OCI-LY1 (cell line): ENCODE results near the gene DUSP3.

Source experiments
- H2AFZ ChIP-seq: fragments of 200-600 bp; sonication (generic), shearing (Covaris generic); 2 replicates; pipeline ENCODE4 v1.6.0; 2014; ENCODE audit warnings: antibody characterized with exemption, mild to moderate bottlenecking, low read length
- H3F3A ChIP-seq: fragments of 200-600 bp; sonication (generic), shearing (Covaris generic); 2 replicates; pipeline ENCODE4 v1.6.0; 2014; ENCODE audit warnings: mild to moderate bottlenecking, antibody characterized with exemption, low read length, moderate library complexity; ENCODE audit not compliant: insufficient read depth
- H3K27ac ChIP-seq: fragments of 200-600 bp; sonication (generic); 2 replicates; pipeline ENCODE4 v1.5.1; 2014; ENCODE audit warnings: low read length, mixed run types, mild to moderate bottlenecking, low read depth; ENCODE audit not compliant: poor library complexity, severe bottlenecking
- H3K27me3 ChIP-seq: fragments of 200-600 bp; sonication (generic); 2 replicates; pipeline ENCODE4 v1.6.0; 2014; ENCODE audit warnings: antibody characterized with exemption, mild to moderate bottlenecking, low read length, moderate library complexity; ENCODE audit not compliant: insufficient read depth
- H3K36me3 ChIP-seq: fragments of 200-600 bp; sonication (generic); 2 replicates; pipeline ENCODE4 v1.6.1; 2014; ENCODE audit warnings: mild to moderate bottlenecking, antibody characterized with exemption, low read length, moderate library complexity, mixed read lengths; ENCODE audit not compliant: insufficient read depth
- H3K4me1 ChIP-seq: fragments of 200-600 bp; sonication (generic); 2 replicates; pipeline ENCODE4 v1.5.1; 2014; ENCODE audit warnings: mild to moderate bottlenecking, low read length, moderate library complexity; ENCODE audit not compliant: insufficient read depth, severe bottlenecking
- H3K4me2 ChIP-seq: fragments of 200-600 bp; sonication (generic), shearing (Covaris generic); 2 replicates; pipeline ENCODE4 v1.6.1; 2014; ENCODE audit warnings: low read length
- H3K4me3 ChIP-seq: fragments of 200-600 bp; sonication (generic); 2 replicates; pipeline ENCODE4 v1.5.1; 2014; ENCODE audit warnings: low read length, low read depth, mild to moderate bottlenecking, mixed read lengths; ENCODE audit not compliant: poor library complexity, severe bottlenecking
- H3K79me2 ChIP-seq: fragments of 200-600 bp; shearing (Covaris generic); 2 replicates; pipeline ENCODE4 v1.6.1; 2016; ENCODE audit warnings: mixed run types, low read length, mixed read lengths; ENCODE audit not compliant: insufficient read depth
- H3K9ac ChIP-seq: fragments of 200-600 bp; sonication (generic), shearing (Covaris generic); 2 replicates; pipeline ENCODE4 v1.6.1; 2014; ENCODE audit warnings: mild to moderate bottlenecking, low read length, mixed read lengths
- H3K9me2 ChIP-seq: fragments of 200-600 bp; sonication (generic), shearing (Covaris generic); 2 replicates; pipeline ENCODE4 v1.6.1; 2014; ENCODE audit warnings: low read depth, mild to moderate bottlenecking, low read length, mixed read lengths
- H3K9me3 ChIP-seq: fragments of 200-600 bp; shearing (Covaris generic); 2 replicates; pipeline ENCODE4 v1.6.1; 2014; ENCODE audit warnings: low read length, mixed read lengths
- H4K20me1 ChIP-seq: fragments of 200-600 bp; sonication (generic), shearing (Covaris generic); 2 replicates; pipeline ENCODE4 v1.6.0; 2016; ENCODE audit warnings: mild to moderate bottlenecking, low read length; ENCODE audit not compliant: insufficient read depth
- EZH2 ChIP-seq: fragments of 200-600 bp; sonication (generic), shearing (Covaris generic); IDR thresholded peaks from 2 replicates; pipeline ENCODE4 v1.8.0; 2017; ENCODE audit warnings: borderline replicate concordance, mixed run types, mild to moderate bottlenecking, antibody characterized with exemption, low read length, moderate library complexity, mixed read lengths
- TF ChIP-seq, protein P1 (sequence below): fragments of 200-600 bp; sonication (generic), shearing (Covaris generic); IDR thresholded peaks from 2 replicates; pipeline ENCODE4 v1.5.1; 2017; ENCODE audit warnings: mild to moderate bottlenecking, antibody characterized with exemption, low read length, moderate library complexity, mixed read lengths

DUSP3 gene

DNA sequence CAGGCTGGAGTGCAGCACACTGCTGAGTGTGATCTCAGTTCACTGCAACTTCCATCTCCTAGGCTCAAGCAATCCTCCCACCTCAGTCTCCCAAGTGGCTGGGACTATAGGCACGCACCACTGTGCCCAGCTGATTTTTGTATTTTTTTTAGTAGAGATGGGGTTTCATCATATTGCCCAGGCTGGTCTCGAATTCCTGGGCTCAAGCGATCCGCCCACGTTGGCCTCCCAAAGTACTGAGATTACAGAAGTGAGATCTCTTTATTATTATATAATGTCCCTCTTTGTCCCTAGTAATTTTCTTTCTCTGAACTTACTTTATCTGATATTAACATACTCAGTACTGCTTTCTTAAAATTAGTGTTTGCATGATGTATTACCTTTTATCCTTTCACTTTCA is 9.8 kb upstream of the DUSP3 start:
- Histone ChIP-seq H3K4me2 (no peak overlapping the region), H3K36me3 (no peaks in the 10 kb centered on the region)
- TF ChIP-seq, protein P1, sequence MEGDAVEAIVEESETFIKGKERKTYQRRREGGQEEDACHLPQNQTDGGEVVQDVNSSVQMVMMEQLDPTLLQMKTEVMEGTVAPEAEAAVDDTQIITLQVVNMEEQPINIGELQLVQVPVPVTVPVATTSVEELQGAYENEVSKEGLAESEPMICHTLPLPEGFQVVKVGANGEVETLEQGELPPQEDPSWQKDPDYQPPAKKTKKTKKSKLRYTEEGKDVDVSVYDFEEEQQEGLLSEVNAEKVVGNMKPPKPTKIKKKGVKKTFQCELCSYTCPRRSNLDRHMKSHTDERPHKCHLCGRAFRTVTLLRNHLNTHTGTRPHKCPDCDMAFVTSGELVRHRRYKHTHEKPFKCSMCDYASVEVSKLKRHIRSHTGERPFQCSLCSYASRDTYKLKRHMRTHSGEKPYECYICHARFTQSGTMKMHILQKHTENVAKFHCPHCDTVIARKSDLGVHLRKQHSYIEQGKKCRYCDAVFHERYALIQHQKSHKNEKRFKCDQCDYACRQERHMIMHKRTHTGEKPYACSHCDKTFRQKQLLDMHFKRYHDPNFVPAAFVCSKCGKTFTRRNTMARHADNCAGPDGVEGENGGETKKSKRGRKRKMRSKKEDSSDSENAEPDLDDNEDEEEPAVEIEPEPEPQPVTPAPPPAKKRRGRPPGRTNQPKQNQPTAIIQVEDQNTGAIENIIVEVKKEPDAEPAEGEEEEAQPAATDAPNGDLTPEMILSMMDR = no peak
- TF ChIP-seq EZH2 = no peak

DNA sequence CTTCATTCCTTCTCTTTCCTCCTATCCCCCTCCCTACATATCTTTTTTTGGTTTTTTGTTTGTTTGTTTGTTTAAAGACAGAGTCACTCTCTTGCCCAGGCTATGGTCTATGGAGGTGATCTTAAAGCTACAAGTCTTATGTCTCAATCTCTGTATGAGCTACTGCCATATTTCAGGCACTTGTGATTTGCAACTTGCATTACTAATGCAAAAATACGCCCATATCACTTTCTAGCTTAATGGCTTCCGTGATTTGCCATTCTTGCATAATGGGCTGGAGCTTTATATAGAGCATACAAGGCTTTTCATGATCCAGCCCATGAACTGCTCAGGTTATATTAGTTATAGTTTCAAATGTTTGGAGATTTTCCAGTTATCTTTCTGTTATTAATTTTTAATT is 9.0 kb upstream of the DUSP3 start:
- Histone ChIP-seq H3F3A (no peaks in the 10 kb centered on the region), H3K4me2 (no peak overlapping the region), H3K9me3 (no peaks in the 10 kb centered on the region), H3K4me3 (no peak overlapping the region), H3K9me2 (no peaks in the 10 kb centered on the region), H4K20me1 (no peaks in the 10 kb centered on the region), H3K27ac (no peak overlapping the region), H3K36me3 (no peaks in the 10 kb centered on the region), H2AFZ (no peak overlapping the region), H3K79me2 (no peaks in the 10 kb centered on the region), H3K27me3 (peaks cover 13% of the 10 kb centered on the region), H3K4me1 (no peaks in the 10 kb centered on the region), H3K9ac (no peak overlapping the region)
- no peak for TF ChIP-seq EZH2
- TF ChIP-seq, protein P1 = no peak

More for the DNA sequence above, 9.8 kb upstream of the DUSP3 start:
- H3K4me1 ChIP-seq = no peaks in the 10 kb centered on the region
- H3K9ac ChIP-seq = no peak overlapping the region
- no peak overlapping the region for H3K4me3 ChIP-seq
- no peaks in the 10 kb centered on the region for H3K9me3 ChIP-seq
- H4K20me1 ChIP-seq = no peaks in the 10 kb centered on the region
- no peaks in the 10 kb centered on the region for H3K79me2 ChIP-seq
- H3K27me3 ChIP-seq = peaks cover 6% of the 10 kb centered on the region; the same call in 1 of the 2 replicates
- no peaks in the 10 kb centered on the region for H3K9me2 ChIP-seq
- no peak overlapping the region for H2AFZ ChIP-seq
- no peak overlapping the region for H3K27ac ChIP-seq
- H3F3A ChIP-seq = no peaks in the 10 kb centered on the region

DNA sequence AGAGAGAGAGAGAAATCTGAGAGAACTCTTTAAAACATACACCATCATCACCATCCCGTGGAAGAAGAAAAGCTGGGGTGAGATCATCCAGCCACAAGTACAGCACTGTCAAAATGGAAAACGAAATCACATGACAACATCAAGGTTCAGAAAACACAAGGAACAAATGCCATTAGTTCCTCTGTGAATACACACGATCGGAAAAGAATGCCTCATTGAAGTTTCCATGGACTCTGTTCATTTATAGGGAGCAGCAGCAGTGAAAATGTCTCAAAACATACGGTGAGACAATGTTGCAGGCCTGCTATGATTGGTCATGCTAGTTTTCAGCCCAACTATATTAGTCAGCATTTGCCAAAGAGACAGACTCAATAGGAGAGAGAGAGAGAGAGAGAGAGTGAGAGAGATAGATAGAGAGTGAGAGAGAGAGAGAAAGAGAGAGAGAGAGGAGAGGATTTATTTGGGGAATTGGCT is 5.9 kb upstream of the DUSP3 start:
- H3K9me3 ChIP-seq = no peaks in the 10 kb centered on the region
- no peaks in the 10 kb centered on the region for H4K20me1 ChIP-seq
- H3K27ac ChIP-seq = no peak overlapping the region
- no peak overlapping the region for H3K4me3 ChIP-seq
- no peak overlapping the region for H3K4me2 ChIP-seq
- TF ChIP-seq EZH2 = no peak
- TF ChIP-seq, protein P1 = no peak
- no peaks in the 10 kb centered on the region for H3K36me3 ChIP-seq
- no peaks in the 10 kb centered on the region for H3F3A ChIP-seq
- H3K9me2 ChIP-seq = no peaks in the 10 kb centered on the region
- H3K79me2 ChIP-seq = no peaks in the 10 kb centered on the region
- H2AFZ ChIP-seq = no peak overlapping the region
- no peak overlapping the region for H3K9ac ChIP-seq
- H3K27me3 ChIP-seq = peaks cover 8% of the 10 kb centered on the region
- H3K4me1 ChIP-seq = no peaks in the 10 kb centered on the region
